Lower leg skin (tissue), 3 donors: ENCODE measurements around the gene ITGA11.

Source experiments
- POLR2A ChIP-seq, 2 donors: fragments of 450-650 bp; IDR thresholded peaks; one replicate each; pipeline ENCODE4 v1.6.1; 2016 to 2017; ENCODE audit warnings: antibody characterized with exemption in 2 of 2, mild to moderate bottlenecking in 1 of 2, moderate library complexity in 1 of 2
- TF ChIP-seq, protein P1 (sequence below), 3 donors: fragments of 450-650 bp; IDR thresholded peaks; one replicate each; pipeline ENCODE4 v1.5.1; 2016; ENCODE audit warnings: antibody characterized with exemption in 3 of 3, mild to moderate bottlenecking in 3 of 3, moderate library complexity in 2 of 3

DNA sequence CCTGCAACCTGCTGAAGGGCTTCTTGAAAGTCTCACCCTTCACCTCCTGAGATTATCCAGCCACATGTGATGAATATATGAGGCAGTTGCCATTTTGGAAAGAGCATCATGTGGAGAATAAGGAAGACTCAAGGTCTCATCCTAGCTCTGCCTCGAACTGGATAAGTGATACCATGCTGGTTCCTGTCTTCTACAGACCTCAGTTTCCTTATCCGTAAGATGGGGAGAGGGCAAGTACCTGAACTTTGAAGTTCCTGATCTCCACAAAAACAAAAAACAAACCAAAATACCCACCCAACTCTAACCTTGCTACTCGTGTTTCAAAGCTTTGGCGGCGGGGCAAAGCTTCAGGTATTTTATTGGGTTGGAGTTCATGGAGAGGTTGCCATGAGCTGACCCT is 31.5 kb upstream of the ITGA11 start:
- TF ChIP-seq, protein P1, sequence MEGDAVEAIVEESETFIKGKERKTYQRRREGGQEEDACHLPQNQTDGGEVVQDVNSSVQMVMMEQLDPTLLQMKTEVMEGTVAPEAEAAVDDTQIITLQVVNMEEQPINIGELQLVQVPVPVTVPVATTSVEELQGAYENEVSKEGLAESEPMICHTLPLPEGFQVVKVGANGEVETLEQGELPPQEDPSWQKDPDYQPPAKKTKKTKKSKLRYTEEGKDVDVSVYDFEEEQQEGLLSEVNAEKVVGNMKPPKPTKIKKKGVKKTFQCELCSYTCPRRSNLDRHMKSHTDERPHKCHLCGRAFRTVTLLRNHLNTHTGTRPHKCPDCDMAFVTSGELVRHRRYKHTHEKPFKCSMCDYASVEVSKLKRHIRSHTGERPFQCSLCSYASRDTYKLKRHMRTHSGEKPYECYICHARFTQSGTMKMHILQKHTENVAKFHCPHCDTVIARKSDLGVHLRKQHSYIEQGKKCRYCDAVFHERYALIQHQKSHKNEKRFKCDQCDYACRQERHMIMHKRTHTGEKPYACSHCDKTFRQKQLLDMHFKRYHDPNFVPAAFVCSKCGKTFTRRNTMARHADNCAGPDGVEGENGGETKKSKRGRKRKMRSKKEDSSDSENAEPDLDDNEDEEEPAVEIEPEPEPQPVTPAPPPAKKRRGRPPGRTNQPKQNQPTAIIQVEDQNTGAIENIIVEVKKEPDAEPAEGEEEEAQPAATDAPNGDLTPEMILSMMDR (IDR thresholded peaks at IDR 0.05): no peak
- TF ChIP-seq POLR2A (IDR thresholded peaks at IDR 0.05): no peak
